ENCODE measurements around the gene BGN.
A peak's percentile ranks its signal among the peaks of the same experiment; 100 is the strongest.

BGN gene

GRCh38 chrX:153488231-153488914 lies 6.4 kb upstream of the BGN start:
- no peak overlapping the region for H3K4me3 ChIP-seq (replicated peaks in 1 of 2; ENCODE audit: low read depth in 2 of 2, low read length in 2 of 2)
- peak in 1 of 2 donors; percentile 74 for DNase-seq (ENCODE audit: low read depth in 2 of 2)
- no peak for TF ChIP-seq CTCF (IDR thresholded peaks at IDR 0.05; ENCODE audit: low read depth, low read length)

- DNase-seq (ENCODE audit: low read depth in 2 of 2) = no peak
- TF ChIP-seq CTCF (IDR thresholded peaks at IDR 0.05; ENCODE audit: low read depth, low read length) = no peak
- no peak overlapping the region for H3K4me3 ChIP-seq (replicated peaks in 1 of 2; ENCODE audit: low read depth in 2 of 2, low read length in 2 of 2)
These were observed 4.4 kb upstream of the BGN start for GRCh38 chrX:153490217-153490930.

- no peak for DNase-seq (ENCODE audit: low read depth in 2 of 2)
- no peak for TF ChIP-seq CTCF (IDR thresholded peaks at IDR 0.05; ENCODE audit: low read depth, low read length)
- no peak overlapping the region for H3K4me3 ChIP-seq (replicated peaks in 1 of 2; ENCODE audit: low read depth in 2 of 2, low read length in 2 of 2)
These were observed 3.3 kb upstream of the BGN start for GRCh38 chrX:153491351-153491914.

GRCh38 chrX:153491918-153492317 lies 2.9 kb upstream of the BGN start:
- H3K4me3 ChIP-seq (replicated peaks in 1 of 2; ENCODE audit: low read depth in 2 of 2, low read length in 2 of 2) = no peak overlapping the region
- TF ChIP-seq CTCF (IDR thresholded peaks at IDR 0.05; ENCODE audit: low read depth, low read length) = no peak
- DNase-seq (ENCODE audit: low read depth in 2 of 2) = no peak

GRCh38 chrX:153492543-153492942 lies 2.2 kb upstream of the BGN start:
- H3K4me3 ChIP-seq (replicated peaks in 1 of 2; ENCODE audit: low read depth in 2 of 2, low read length in 2 of 2) = no peak overlapping the region
- TF ChIP-seq CTCF (IDR thresholded peaks at IDR 0.05; ENCODE audit: low read depth, low read length) = no peak

GRCh38 chrX:153493085-153493484 lies 1.7 kb upstream of the BGN start:
- no peak for DNase-seq (ENCODE audit: low read depth in 2 of 2)

More at GRCh38 chrX:153492543-153492942, 2.2 kb upstream of the BGN start:
- no peak for DNase-seq (ENCODE audit: low read depth in 2 of 2)

More at GRCh38 chrX:153493085-153493484, 1.7 kb upstream of the BGN start:
- TF ChIP-seq CTCF (IDR thresholded peaks at IDR 0.05; ENCODE audit: low read depth, low read length) = no peak
- no peak overlapping the region for H3K4me3 ChIP-seq (replicated peaks in 1 of 2; ENCODE audit: low read depth in 2 of 2, low read length in 2 of 2)
